IMR-90 (cell line): ENCODE measurements around the gene DNAJB2. TPM values are rescaled to one million over a fixed set of nuclear protein-coding genes. Genes with fewer than 3 reads are reported as not detected.

ENCODE experiments used
- ATAC-seq: fragments of 200-7000 bp; cut with Tn5 transposase; 2 replicates; pipeline ENCODE4 v1.9.1; 2020; ENCODE audit warnings: low read depth, mild to moderate bottlenecking, moderate library complexity
- BruUV-seq: library from RNA; stranded (reverse); fragments of 400-500 nt; replicated peaks from 2 replicates; lab custom pipeline; 2021; lab: Mats Ljungman, UMichigan
- CTCF ChIA-PET: fragments of 300-600 bp; formaldehyde crosslinking; extraction: SDS; loops from one replicate; lab custom pipeline; 2021; ENCODE audit warnings: antibody characterized with exemption; lab: Yijun Ruan, JAX
- POLR2A ChIA-PET: fragments of 300-600 bp; sonication (Branson Sonifier 250); formaldehyde crosslinking; loops from one replicate; lab custom pipeline; 2022; ENCODE audit warnings: antibody characterized with exemption; ENCODE audit not compliant: unreplicated experiment; lab: Charles Lee
- DNase-seq: peaks from one replicate; pipeline ENCODE4 v3.0.0; 2013
- H2AFZ ChIP-seq: replicated peaks from 2 replicates; pipeline ENCODE3; 2013; ENCODE audit warnings: low read length, mild to moderate bottlenecking; ENCODE audit not compliant: poor library complexity
- H2AK5ac ChIP-seq: 2 replicates; pipeline ENCODE4 v1.6.1; 2013; ENCODE audit warnings: low read depth, low read length, inconsistent platforms
- H2AK9ac ChIP-seq: replicated peaks from 2 replicates; pipeline ENCODE3; 2013; ENCODE audit warnings: mild to moderate bottlenecking, low read depth, low read length, moderate library complexity; ENCODE audit not compliant: poor library complexity
- H2BK120ac ChIP-seq: 2 replicates; pipeline ENCODE4 v1.6.1; 2013; ENCODE audit warnings: low read depth, low read length, inconsistent platforms
- H2BK15ac ChIP-seq: 3 replicates; pipeline ENCODE4 v1.6.1; 2013; ENCODE audit warnings: low read depth, low read length, inconsistent platforms
- H2BK20ac ChIP-seq: 2 replicates; pipeline ENCODE4 v1.6.1; 2013; ENCODE audit warnings: low read depth, mild to moderate bottlenecking, inconsistent platforms, low read length, moderate library complexity
- H2BK5ac ChIP-seq: 2 replicates; pipeline ENCODE4 v1.6.1; 2013; ENCODE audit warnings: mild to moderate bottlenecking, low read depth, low read length, inconsistent platforms; ENCODE audit not compliant: poor library complexity, severe bottlenecking
- H3K14ac ChIP-seq: replicated peaks from 2 replicates; pipeline ENCODE4 v1.6.1; 2013; ENCODE audit warnings: low read depth, low read length, inconsistent platforms
- H3K18ac ChIP-seq: 2 replicates; pipeline ENCODE4 v1.6.1; 2013; ENCODE audit warnings: low read depth, low read length, control low read depth
- H3K23ac ChIP-seq: 2 replicates; pipeline ENCODE4 v1.6.1; 2013; ENCODE audit warnings: low read depth, low read length, inconsistent platforms
- H3K27ac ChIP-seq: 2 replicates; pipeline ENCODE4 v1.5.1; 2013; ENCODE audit warnings: mild to moderate bottlenecking, control low read depth, low read length; ENCODE audit not compliant: insufficient read depth
- H3K27me3 ChIP-seq: 2 replicates; pipeline ENCODE4 v1.6.1; 2013; ENCODE audit warnings: low read length; ENCODE audit not compliant: control insufficient read depth, insufficient read depth
- H3K36me3 ChIP-seq: 2 replicates; pipeline ENCODE4 v1.6.1; 2013; ENCODE audit warnings: low read length, mixed read lengths; ENCODE audit not compliant: control insufficient read depth, insufficient read depth
- H3K4ac ChIP-seq: 2 replicates; pipeline ENCODE4 v1.6.1; 2013; ENCODE audit warnings: low read depth, low read length, inconsistent platforms
- H3K4me1 ChIP-seq: 2 replicates; pipeline ENCODE4 v1.6.1; 2013; ENCODE audit warnings: low read length, mixed read lengths; ENCODE audit not compliant: control insufficient read depth, insufficient read depth
- H3K4me2 ChIP-seq: 2 replicates; pipeline ENCODE4 v1.6.1; 2013; ENCODE audit warnings: low read depth, mild to moderate bottlenecking, control low read depth, low read length, moderate library complexity
- H3K4me3 ChIP-seq: 2 replicates; pipeline ENCODE4 v1.5.1; 2013; ENCODE audit warnings: low read depth, mild to moderate bottlenecking, control low read depth, low read length, moderate library complexity; ENCODE audit not compliant: insufficient read depth
- H3K56ac ChIP-seq: 2 replicates; pipeline ENCODE4 v1.6.1; 2013; ENCODE audit warnings: low read length, inconsistent platforms; ENCODE audit not compliant: insufficient read depth; ENCODE audit errors: extremely low read depth
- H3K79me1 ChIP-seq, 2 experiments: 2 replicates each; pipeline ENCODE4 v1.6.1; 2013; ENCODE audit warnings: low read length in 2 of 2, inconsistent platforms in 1 of 2, low read depth in 1 of 2
- H3K9ac ChIP-seq: 2 replicates; pipeline ENCODE4 v1.6.1; 2013; ENCODE audit warnings: low read depth, low read length, control low read depth
- H3K9me1 ChIP-seq: 2 replicates; pipeline ENCODE4 v1.6.1; 2013; ENCODE audit warnings: low read length, inconsistent platforms; ENCODE audit not compliant: insufficient read depth
- H3K9me3 ChIP-seq: 2 replicates; pipeline ENCODE4 v1.6.1; 2013; ENCODE audit warnings: low read length; ENCODE audit not compliant: control insufficient read depth, insufficient read depth
- H4K20me1 ChIP-seq: 2 replicates; pipeline ENCODE4 v1.6.1; 2013; ENCODE audit warnings: low read length, inconsistent platforms; ENCODE audit not compliant: insufficient read depth
- H4K5ac ChIP-seq: 2 replicates; pipeline ENCODE4 v1.6.1; 2013; ENCODE audit warnings: mild to moderate bottlenecking, low read depth, low read length, control low read depth
- H4K8ac ChIP-seq, 2 experiments: 2 replicates each; pipeline ENCODE4 v1.6.1; 2013; ENCODE audit warnings: low read depth in 2 of 2, low read length in 2 of 2, control low read depth in 1 of 2, inconsistent platforms in 1 of 2
- H4K91ac ChIP-seq: 2 replicates; pipeline ENCODE4 v1.6.1; 2013; ENCODE audit warnings: low read depth, low read length, inconsistent platforms; ENCODE audit not compliant: insufficient read depth
- BHLHE40 ChIP-seq: fragments of 150-350 bp; IDR thresholded peaks from 2 replicates; pipeline ENCODE4 v1.6.1; 2016; ENCODE audit warnings: mild to moderate bottlenecking, low read depth, low read length
- CEBPB ChIP-seq: IDR thresholded peaks from 2 replicates; pipeline ENCODE4 v1.6.1; 2012; ENCODE audit warnings: low read depth, low read length, improper control_type of control experiment
- CHD1 ChIP-seq: IDR thresholded peaks from 2 replicates; pipeline ENCODE4 v1.6.1; 2012; ENCODE audit warnings: low read depth, low read length, improper control_type of control experiment
- FOS ChIP-seq: fragments of 150-350 bp; IDR thresholded peaks from 2 replicates; pipeline ENCODE4 v1.6.1; 2016; ENCODE audit warnings: low read depth, low read length
- MAFK ChIP-seq: IDR thresholded peaks from 2 replicates; pipeline ENCODE4 v1.6.1; 2012; ENCODE audit warnings: low read depth, low read length, improper control_type of control experiment
- NFE2L2 ChIP-seq: fragments of 150-350 bp; IDR thresholded peaks from 2 replicates; pipeline ENCODE4 v1.6.1; 2016; ENCODE audit warnings: low read depth, mild to moderate bottlenecking, low read length
- POLR2A ChIP-seq: IDR thresholded peaks from 2 replicates; pipeline ENCODE4 v1.6.1; 2012; ENCODE audit warnings: mild to moderate bottlenecking, low read depth, low read length
- RAD21 ChIP-seq: IDR thresholded peaks from 2 replicates; pipeline ENCODE4 v1.6.1; 2012; ENCODE audit warnings: low read length, improper control_type of control experiment
- RCOR1 ChIP-seq: IDR thresholded peaks from 2 replicates; pipeline ENCODE4 v1.6.1; 2012; ENCODE audit warnings: mild to moderate bottlenecking, low read length, improper control_type of control experiment; ENCODE audit not compliant: insufficient replicate concordance
- RFX5 ChIP-seq: IDR thresholded peaks from 2 replicates; pipeline ENCODE4 v1.8.0; 2012; ENCODE audit warnings: low read depth, mild to moderate bottlenecking, low read length, moderate library complexity
- SMC3 ChIP-seq: fragments of 150-350 bp; IDR thresholded peaks from 2 replicates; pipeline ENCODE4 v1.6.1; 2016; ENCODE audit warnings: low read depth, mild to moderate bottlenecking, antibody characterized with exemption, low read length, moderate library complexity
- USF2 ChIP-seq: fragments of 150-350 bp; IDR thresholded peaks from 2 replicates; pipeline ENCODE4 v1.6.1; 2017; ENCODE audit warnings: mild to moderate bottlenecking, antibody characterized with exemption, low read length, low read depth
- WGBS, 2 experiments: methylation state at CpG; one replicate each; pipeline versions ENCODE4 v1.1.5 to v1.1.7; 2013; ENCODE audit warnings: missing lambda C conversion rate in 2 of 2; ENCODE audit not compliant: insufficient read length in 1 of 2; ENCODE audit errors: extremely low coverage in 2 of 2; 5-methylcytosine and 5-hydroxymethylcytosine counted together
- dilution Hi-C: fragments of 300-500 bp; cut with HindIII; formaldehyde crosslinking; loops from one replicate; pipeline ENCODE4 v1.14.3; 2018; ENCODE audit warnings: low sequenced_read_pairs; ENCODE audit not compliant: unreplicated experiment
- in situ Hi-C: fragments of 300-500 bp; cut with MboI; formaldehyde crosslinking; loops from 3 replicates; pipeline ENCODE4 v1.14.3; 2019; ENCODE audit warnings: low sequenced_read_pairs, inconsistent platforms, mixed read lengths
- intact Hi-C: fragments of 100-400 bp; cut with micrococcal nuclease; formaldehyde crosslinking; loops from 2 replicates; pipeline ENCODE4 v1.10.0; 2022
- polyA plus RNA-seq, 3 experiments: library from polyadenylated mRNA; depleted of rRNA; stranded (reverse); fragments of >200 nt; gene quantifications; 2 replicates each; pipeline ENCODE4 v1.2.3, GENCODE V29; 2012; ENCODE audit warnings: low replicate concordance in 1 of 3
- total RNA-seq: library from RNA; depleted of rRNA; stranded (reverse); fragments of >200 nt; gene quantifications from 2 replicates; pipeline ENCODE4 v1.2.3, GENCODE V29; 2012
- TF ChIP-seq, protein P1 (sequence below): conservative IDR thresholded peaks from 2 replicates; pipeline ENCODE4 v1.5.1; 2012; ENCODE audit warnings: mild to moderate bottlenecking, low read depth, low read length, improper control_type of control experiment
- TF ChIP-seq, protein P2 (sequence below): fragments of 150-350 bp; IDR thresholded peaks from 2 replicates; pipeline ENCODE4 v1.6.1; 2016; ENCODE audit warnings: low read depth, mild to moderate bottlenecking, low read length, moderate library complexity, borderline replicate concordance

Gene DNAJB2
- total and polyA plus RNA-seq, 2 of the 4 experiments (the other 2 are of a cell fraction), result 30.6 to 45.8 TPM

- H3K27ac ChIP-seq, result no peak overlapping the region
- no peaks in the 10 kb centered on the region for H3K27me3 ChIP-seq
- H4K20me1 ChIP-seq, result peaks cover 10% of the 10 kb centered on the region; the same call in 1 of the 2 replicates
- H4K5ac ChIP-seq, result no peak overlapping the region
- peak overlapping the region; percentile 67 for H2AK9ac ChIP-seq
- dilution Hi-C loops, result no loop called here
- peak; percentile 48 for ATAC-seq
- 0 out of 2 replicates have a peak overlapping the region, but pooled peaks have one; percentile 13 for H3K4ac ChIP-seq
- H3K9me3 ChIP-seq, result no peaks in the 10 kb centered on the region
- intact Hi-C loops, result no loop called here
- no peak overlapping the region for H3K14ac ChIP-seq
- peak overlapping the region in 1 of 2 experiments; percentile 71; a peak in 2 of 4 replicates for H4K8ac ChIP-seq
- no peak overlapping the region for H2BK20ac ChIP-seq
- H3K36me3 ChIP-seq, result peaks cover 53% of the 10 kb centered on the region
- in situ Hi-C loops, result no loop called here
- no peak overlapping the region for H3K56ac ChIP-seq
- no peak overlapping the region for H3K4me3 ChIP-seq
- DNase-seq, result peak; percentile 57
- BruUV-seq, result no TSS peak
- ChIA-PET POLR2A (no interaction called here), CTCF (interaction anchor here (1.0 kb wide), 1 partner anchor 9 kb away, joined by 7 read pairs; no protein-coding TSS in a partner anchor)
- no peak overlapping the region for H3K9ac ChIP-seq
- H3K23ac ChIP-seq, result no peak overlapping the region
- 49% methylated on average over 3 of the region's 17 CpGs; no CpG with 5 or more reads in 1 of the 2 experiments for WGBS, 2 experiments
- no peak for TF ChIP-seq SMC3
- no peak for TF ChIP-seq FOS
- TF ChIP-seq CEBPB, result no peak
- no peak for TF ChIP-seq POLR2A
- no peak for TF ChIP-seq MAFK
- TF ChIP-seq USF2, result no peak
- TF ChIP-seq BHLHE40, result no peak
- TF ChIP-seq, protein P1, sequence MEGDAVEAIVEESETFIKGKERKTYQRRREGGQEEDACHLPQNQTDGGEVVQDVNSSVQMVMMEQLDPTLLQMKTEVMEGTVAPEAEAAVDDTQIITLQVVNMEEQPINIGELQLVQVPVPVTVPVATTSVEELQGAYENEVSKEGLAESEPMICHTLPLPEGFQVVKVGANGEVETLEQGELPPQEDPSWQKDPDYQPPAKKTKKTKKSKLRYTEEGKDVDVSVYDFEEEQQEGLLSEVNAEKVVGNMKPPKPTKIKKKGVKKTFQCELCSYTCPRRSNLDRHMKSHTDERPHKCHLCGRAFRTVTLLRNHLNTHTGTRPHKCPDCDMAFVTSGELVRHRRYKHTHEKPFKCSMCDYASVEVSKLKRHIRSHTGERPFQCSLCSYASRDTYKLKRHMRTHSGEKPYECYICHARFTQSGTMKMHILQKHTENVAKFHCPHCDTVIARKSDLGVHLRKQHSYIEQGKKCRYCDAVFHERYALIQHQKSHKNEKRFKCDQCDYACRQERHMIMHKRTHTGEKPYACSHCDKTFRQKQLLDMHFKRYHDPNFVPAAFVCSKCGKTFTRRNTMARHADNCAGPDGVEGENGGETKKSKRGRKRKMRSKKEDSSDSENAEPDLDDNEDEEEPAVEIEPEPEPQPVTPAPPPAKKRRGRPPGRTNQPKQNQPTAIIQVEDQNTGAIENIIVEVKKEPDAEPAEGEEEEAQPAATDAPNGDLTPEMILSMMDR, result no peak
- no peak for TF ChIP-seq RFX5
- TF ChIP-seq, protein P2, sequence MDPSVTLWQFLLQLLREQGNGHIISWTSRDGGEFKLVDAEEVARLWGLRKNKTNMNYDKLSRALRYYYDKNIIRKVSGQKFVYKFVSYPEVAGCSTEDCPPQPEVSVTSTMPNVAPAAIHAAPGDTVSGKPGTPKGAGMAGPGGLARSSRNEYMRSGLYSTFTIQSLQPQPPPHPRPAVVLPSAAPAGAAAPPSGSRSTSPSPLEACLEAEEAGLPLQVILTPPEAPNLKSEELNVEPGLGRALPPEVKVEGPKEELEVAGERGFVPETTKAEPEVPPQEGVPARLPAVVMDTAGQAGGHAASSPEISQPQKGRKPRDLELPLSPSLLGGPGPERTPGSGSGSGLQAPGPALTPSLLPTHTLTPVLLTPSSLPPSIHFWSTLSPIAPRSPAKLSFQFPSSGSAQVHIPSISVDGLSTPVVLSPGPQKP, result no peak
- no peak for TF ChIP-seq RAD21
- no peak for TF ChIP-seq CHD1
- no peak for TF ChIP-seq NFE2L2
- no peak for TF ChIP-seq RCOR1
- H3K4me2 ChIP-seq, result no peak overlapping the region
- H2AFZ ChIP-seq, result peak overlapping the region; percentile 53
- peak overlapping the region; percentile 54; the same call in 1 of the 2 replicates for H2BK120ac ChIP-seq
- H3K9me1 ChIP-seq, result peaks cover 11% of the 10 kb centered on the region; the same call in 1 of the 2 replicates
- no peak overlapping the region for H2BK15ac ChIP-seq
- H3K4me1 ChIP-seq, result peaks cover 14% of the 10 kb centered on the region
- H3K18ac ChIP-seq, result no peak overlapping the region
- H4K91ac ChIP-seq, result no peak overlapping the region
- peaks cover 4 to 16% of the 10 kb centered on the region in 2 experiments for H3K79me1 ChIP-seq
- H2AK5ac ChIP-seq, result no peak overlapping the region; the same call in 1 of the 2 replicates
- no peak overlapping the region for H2BK5ac ChIP-seq
These were observed 6.8 kb downstream of the DNAJB2 start for GRCh38 chr2:219285894-219286425.
